NCI-H1436 (cell line): ENCODE data around the gene FOXJ3.

ENCODE experiments used
- DNase-seq: peaks from one replicate; lab custom pipeline; 2025; lab: John Stamatoyannopoulos, UW

The FOXJ3 gene

DNA sequence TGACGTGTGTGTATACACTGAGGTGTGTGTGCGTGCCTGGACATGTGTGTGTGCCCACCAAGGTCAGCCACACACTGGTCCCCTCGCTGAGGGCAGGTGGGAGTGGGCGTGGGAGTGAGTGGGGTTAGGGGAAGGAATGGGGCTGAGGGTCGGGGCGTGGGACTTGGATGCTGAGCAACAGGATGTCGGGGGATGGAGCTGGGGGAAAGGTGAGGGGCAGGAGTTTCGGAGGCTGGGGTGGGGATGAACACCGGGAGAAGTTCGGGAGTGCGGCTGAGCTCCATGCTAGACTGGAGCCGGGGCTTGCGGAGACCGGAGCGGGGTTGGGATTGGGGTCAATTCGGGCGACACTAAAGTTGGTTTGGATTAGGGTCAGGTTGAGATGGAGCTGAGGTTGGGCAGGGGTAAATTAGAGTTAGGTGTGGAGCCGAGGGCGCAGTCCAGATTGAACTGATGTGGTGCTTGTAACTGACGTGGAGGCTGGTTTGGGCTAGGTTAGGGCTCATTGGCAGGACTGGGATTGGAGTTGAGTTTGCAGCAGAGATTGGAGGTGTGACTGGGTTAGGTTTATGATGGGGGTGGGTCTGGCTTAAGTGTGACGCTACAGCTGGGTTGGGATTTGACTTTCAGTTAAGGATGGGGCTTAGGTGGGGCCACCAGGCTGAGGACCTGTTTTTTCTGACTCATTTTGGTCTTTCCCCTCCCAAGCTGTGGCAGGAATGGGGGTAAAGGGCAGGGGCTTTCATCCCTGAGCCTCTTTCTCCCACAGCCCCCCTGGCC, 167.2 kb downstream of the FOXJ3 start:
- no peak for DNase-seq

DNA sequence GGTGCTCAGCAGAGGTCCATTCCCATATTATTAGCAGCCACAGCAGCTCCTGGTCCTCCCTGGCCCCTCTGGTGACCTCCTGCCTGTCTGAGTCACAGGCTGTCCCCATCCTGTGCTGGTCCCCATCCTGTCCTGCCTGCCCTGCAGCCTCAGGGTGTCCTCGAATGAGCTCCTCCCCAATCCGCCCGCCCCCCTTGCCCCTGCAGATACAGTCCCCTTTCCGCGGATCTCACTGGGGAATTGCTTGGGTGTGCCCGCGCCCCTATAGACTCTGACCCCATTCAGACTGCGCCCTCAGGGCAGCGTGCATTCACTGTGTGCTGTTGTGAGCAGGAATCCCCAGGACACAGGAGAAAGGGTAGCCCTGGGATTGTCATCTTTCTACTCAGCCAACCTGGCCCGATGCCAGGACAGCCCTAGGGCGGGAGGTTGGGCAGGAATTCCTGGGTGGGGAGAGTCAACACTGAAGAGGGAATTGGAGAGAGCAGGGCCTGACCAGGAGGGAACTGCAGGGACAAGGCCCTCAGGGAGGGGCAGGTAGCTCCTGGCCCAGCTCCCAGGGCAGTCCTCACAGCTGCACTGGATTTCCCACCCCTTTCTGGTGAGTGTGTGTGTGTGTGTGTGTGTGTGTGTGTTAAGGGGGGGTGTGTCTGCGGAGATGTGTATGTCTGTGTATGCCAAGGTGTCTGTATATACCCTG, 169.4 kb downstream of the FOXJ3 start:
- no peak for DNase-seq

DNA sequence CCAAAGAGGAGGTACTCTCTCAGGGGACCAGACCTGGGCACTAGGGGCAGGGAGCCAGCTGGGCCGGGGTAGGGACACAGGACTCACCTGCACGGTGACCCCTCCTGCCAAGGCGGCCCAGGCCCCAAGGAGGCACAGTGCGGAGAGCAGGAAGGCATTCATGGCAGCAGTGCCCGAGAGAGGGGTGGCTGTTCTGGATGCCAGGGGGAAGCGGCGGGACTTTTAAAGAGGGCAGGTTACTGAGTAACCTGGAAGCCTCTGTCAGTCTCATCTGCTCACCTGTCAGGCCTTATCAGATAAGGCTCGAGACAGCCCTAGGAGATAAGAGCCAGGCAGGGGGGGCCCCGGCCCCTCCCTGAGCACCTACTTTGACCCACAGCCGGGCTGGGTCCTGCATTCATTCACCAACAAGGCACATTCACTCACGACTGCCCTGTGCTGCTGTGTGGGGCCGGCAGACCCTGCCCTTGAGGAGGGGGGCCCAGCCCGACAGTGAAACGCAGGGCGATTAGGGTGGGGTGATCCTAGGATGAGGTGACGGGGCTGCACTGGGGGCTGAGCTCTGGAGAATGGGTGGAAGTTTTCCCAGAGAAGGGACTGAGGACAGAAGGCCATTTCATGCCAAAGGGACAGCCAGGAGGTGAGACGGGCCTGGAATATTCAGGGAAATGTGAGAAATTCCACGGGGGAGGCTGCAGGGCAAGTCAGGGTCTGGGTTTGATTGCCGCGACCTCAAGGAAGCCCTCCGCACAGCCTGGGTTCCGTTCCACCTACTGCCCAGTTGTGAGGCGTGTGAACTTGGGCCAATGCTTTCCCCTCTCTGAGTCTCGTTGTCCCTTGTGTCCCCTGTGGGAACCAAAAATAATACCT, 170.2 kb downstream of the FOXJ3 start, which contains the start of gene GUCA2A:
Gene GUCA2A (minus strand): TSS at position 195 of the 870 bp plus-strand sequence. CDS start 33 bp downstream, at position 162.
- no peak for DNase-seq

DNA sequence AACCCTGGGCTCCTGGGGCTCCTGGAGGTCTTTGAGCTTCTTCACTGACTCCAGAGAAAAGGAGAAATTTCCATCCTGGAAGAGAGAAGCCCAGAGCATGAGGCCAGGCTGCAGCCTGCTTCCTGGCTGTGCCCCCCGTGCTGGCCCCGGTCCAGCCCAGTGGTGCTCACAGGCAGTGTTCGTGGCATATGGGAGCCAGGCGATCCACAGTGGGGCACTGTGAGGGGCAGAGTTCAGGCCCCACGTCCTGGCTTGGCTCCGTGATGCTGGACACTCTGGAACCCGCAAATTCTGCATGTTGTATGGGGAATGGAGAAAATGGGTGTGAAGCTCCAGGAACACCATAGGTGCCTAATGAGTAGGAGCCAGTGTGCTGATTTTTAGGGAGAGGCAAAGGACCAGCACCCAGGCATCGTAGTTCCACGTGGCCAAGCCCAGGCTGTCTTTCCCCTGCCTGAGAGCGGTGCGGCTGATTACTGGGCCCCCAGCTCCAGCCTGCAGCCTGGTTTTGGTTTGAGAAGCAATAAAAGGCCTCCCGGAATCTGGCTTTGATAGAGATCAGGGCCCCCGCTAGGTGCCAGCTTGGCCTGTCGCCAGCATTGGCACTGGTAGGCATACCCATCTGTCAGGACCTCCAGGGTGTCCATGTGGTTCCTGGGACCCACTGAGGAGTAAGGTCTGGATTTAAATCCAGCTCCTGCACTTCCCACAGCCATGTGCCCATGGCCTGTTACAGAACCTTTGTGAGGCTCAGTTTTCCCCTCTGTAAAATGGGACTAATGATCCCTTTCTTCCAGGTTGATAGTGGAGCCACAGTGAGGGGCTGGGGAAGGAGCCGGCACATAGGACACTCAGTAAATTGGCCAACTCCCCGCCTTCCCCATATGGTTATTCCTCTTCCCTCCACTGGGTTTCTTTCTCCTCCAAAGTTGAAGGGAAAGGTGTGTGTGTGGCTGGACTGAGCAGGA, 171.2 kb downstream of the FOXJ3 start:
- no peak for DNase-seq

DNA sequence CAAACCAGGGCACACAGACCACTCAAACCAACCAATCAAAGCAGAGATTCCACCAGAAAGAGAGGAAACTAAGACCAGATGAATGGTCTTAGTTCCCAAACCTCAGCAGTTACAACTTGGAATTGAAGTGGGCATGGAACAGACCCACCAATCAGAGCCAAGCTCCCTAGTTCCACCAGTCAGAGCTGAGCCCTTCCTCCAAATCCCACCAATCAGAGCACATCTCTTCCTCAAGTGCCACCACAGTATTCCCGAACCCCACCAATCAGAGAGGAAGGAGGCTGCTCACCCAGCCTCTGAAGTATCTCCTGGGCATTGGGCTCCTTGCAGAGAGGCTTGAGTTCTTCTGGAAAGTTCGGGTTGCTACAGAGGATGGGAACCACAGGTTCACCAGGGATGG, 171.9 kb downstream of the FOXJ3 start:
- no peak for DNase-seq

DNA sequence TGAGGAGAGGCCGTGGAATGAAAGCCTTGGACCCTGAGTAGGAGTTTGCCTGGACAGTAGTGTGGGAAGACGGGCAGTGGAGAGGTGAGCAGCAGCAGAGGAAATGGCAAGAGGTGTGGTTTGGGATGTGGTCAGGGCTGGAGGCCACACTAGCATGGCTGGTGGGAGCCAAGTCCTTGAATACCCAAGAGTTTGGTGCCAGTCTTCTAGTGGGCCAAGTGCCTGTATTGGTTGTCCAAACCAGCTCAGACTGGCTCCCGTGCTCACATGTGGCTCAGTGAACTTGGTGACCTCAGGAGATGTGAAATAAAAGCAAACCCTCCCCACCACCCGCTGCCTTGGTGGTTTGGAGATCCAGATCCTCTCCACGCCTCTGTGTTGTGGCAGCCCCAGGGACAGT, 172.9 kb downstream of the FOXJ3 start:
- DNase-seq = no peak

DNA sequence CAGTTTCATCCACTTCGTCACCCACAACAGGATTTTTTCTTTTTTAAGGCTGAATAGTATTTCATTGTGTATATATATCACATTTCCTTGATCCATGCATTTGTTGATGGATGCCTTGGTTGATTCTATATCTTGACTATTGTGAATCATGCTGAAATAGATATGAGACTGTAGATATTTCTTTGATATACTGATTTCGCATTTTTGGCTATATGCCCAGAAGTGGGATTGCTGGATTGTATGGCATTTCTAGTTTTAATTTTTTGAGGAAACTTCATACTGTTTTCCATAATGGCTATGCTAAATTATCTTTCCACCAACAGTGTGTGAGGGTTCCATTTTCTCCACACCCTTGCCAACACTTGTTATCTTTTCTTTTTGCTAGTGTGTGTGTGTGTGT, 176.8 kb downstream of the FOXJ3 start:
- no peak for DNase-seq

DNA sequence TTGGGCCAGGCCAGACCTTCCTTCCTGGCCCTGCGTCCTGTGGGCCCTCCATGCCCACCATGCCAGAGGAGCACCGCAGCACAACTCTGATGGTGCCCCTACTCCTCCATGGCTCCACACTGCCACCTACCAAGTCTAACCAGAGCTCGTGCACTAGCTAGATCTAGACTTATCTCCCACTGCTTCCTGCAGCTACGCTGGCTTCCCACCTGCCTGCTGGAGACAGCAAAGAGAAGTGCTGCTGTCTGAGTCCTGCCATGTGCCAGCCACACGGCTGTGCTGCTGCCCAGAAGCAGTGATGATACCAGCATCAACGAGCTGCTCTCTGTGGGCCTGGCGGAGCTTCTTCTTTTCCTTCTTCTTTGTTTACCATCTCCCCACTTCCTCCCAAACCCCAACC, 177.4 kb downstream of the FOXJ3 start:
- DNase-seq = no peak

DNA sequence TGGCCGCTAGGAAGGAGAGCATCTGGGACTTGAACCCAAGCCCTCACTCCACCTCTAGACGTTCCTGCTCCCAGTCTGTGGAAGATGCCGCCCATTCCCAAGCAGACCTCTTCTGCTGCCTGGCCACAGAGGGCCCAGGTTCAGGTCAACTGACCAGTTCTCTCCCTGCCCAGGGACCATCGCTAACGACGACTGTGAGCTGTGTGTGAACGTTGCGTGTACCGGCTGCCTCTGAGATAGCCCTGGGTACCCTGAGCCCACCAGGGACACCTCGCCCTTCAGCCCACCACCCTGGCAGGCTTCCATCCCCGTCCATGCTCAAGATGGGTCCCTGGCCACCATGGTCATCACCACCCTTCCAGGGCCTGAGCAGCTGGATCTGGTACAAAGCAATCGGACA, 179.7 kb downstream of the FOXJ3 start:
- no peak for DNase-seq

DNA sequence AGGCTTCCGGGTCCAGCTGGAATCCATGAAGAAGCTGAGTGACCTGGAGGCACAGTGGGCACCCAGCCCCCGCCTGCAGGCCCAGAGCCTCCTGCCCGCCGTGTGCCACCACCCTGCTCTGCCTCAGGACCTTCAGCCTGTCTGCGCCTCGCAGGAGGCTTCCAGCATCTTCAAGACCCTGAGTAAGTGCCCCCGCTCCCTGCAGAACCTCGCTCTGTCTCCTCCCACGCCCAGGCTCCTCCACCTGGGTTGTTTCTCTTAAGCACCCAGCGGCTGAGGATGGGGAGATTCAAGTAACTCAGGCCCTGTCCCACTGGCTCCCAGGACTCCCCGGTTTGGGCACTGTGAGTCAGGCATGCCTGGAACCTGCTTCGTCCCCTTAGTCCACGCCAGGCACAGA, 180.3 kb downstream of the FOXJ3 start:
- DNase-seq = no peak

DNA sequence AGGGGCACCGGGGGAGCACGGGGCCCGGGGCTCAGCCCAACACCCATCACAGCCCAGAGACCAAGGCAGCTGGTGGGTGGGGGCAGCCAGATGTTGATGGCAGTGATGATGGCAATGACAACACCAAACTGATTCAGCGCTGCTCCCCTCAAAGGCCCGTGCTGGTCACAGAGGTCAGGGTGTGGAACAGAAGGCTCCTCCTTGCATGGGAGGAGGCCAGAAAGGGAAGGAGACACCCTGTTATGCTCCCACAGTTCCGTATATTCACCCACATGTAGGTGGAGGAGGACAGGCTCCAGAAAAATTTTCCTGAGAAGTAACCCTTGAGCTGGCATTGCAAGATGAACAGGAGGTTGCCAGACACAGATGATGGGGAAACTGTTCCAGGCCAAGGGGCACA, 181.4 kb downstream of the FOXJ3 start:
- no peak for DNase-seq

DNA sequence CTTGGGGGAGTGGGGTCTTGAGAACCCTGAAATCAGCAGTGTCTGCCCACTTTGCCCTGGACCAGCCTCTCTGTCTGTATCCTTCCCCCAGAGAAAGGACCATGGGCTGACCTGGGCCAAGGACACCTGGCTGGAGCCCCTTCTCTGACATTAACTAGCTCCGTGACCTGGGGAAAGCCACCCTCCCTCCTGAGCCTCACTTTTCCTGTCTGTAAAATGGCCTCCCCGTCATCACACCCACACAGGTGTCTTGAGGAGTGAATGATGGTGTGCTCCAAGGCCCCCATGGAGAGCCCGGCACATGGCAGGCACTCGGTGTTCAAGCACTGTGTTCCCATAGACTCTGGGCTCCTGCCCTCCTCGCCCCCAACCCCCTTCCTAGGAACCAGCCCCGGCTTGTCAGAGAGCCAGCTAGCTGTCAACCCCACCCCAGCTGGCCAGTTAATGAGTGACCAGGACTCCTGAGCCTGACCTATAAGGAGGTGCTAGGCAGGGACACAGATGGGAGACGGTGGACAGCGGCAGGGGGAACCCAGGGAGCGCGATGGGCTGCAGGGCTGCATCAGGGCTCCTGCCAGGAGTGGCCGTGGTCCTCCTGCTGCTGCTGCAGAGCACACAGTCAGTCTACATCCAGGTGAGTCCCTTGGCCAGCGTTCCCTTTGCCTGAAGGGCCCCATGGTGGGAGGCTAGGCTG, 182.0 kb downstream of the FOXJ3 start, which contains the start of gene GUCA2B:
Gene GUCA2B (plus strand): TSS at position 504 of the 694 bp plus-strand sequence. CDS start 41 bp downstream, at position 545.
- DNase-seq = no peak

DNA sequence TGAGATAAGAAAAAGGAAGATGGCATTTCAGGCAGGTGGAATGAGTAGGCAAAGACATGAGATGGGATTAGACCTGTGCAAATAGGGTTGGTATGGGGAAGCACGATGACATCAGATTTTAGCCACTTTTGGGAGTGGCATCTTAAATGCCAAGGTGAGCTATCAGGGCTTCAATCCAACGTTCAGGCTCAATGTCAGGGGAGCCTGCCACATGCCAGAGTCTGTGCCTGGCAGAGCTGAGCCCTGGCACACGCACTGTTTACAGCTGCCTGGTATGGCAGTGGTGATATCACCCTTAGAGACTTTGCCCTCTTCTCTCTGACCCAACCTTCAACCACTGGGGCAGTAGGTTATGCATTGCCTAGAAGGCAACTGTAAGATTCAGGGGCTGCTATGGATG, 182.9 kb downstream of the FOXJ3 start:
- DNase-seq = no peak

DNA sequence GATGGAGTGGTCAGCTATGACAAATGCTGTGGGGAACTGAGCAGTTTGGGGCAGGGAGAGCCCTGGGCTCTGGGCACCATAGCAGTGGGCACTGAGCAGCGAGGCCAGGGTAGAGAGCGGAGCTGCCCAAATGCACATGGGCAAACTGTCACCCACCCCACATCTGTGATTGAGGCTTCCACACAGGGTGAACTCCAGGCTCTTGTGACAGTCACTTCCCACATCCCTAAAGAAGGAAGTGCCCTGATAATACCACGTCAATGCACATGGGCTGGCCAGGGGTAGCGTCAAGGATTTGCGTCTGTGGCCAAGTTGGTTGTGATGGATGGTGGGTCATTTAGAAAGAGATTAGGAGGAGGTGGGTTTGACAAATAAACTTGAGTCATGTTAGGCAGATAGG, 184.4 kb downstream of the FOXJ3 start:
- no peak for DNase-seq

DNA sequence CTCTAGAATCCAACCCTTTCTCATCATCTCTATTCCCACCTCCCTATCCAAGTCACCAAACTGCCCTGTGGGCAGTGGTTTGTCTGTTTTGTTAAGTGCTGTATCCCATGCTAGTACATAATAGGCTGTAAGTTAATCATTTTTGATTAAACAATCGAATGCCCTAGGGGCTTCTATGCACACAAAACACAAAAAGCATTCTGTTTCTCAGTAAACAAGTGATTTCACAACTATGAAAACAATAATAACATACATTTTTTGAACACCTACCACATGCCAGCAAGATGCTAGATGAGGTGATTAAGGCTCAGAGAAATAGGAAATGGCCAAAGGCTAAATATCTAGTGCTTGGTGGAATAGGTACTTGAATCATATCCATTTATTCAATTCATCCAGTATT, 186.9 kb downstream of the FOXJ3 start:
- DNase-seq = no peak

DNA sequence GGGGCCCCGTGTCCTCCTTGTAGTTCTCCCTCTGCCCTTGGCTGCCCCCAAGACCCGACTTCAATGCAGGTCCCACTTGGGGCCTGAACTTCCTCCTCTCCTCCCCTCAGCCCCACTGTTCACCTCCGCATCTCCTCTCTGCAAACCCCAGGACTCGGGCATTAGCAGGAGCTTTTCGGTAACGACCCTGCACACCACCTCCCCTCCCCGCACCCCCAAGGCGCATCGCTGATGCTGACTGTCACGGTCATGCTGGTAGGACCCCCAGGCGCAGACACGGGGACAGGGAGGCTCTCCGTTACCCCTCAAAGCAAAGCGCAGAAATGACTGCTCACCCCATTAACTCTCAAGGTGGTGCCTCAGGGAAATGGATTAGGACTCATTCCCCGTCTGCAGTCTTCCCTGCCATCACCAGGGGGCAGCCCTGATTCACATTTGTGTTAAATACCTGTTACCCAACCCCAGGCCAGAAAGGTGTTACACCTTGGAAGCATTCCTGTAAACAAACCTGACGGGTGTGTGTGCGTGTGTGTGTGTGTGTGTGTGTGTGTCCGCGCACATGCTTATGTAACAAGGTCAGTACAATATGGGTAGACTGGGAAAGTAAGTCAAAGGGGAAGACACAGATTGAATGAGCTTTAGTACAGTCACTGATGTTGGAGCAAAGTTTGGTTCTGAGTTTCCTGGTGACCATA, 188.3 kb downstream of the FOXJ3 start:
- DNase-seq = peak; percentile 71

DNA sequence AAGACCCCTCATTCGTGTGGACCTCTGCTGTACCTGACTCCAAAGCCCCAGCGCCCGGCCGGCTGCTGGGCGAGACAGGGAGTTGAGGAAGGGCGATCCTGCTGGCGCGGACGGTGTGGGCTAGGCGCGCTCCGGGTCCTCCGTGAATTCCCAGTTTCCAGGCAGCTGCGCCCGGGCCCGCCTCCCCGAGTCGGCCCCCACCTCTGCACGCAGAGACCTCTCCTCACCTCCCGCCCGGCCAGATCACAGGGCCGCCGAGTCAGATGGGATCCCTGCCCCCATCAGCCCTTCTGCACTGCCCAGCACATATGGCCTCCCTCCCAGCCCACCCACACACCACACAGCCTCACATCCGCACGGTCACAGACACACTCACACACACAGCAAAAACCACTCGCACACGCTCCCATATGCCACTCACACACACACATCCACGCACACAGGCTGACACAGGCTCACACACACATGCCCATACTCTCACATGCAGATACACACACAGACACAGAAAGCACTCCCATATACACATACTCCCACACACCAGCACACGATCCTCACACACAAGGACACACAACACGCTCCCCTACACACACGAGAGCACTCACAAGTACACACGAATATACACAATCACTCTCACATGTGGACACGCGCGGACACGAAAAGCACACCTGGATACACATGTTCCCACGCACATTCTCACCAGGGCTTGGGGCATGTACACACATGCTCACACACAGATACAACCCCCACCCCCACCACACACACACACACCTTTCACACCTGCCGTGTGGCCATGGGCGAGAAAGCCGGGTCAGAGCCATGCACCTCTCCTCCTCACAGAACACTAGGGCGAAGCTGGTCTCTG, 189.0 kb downstream of the FOXJ3 start:
- no peak for DNase-seq

DNA sequence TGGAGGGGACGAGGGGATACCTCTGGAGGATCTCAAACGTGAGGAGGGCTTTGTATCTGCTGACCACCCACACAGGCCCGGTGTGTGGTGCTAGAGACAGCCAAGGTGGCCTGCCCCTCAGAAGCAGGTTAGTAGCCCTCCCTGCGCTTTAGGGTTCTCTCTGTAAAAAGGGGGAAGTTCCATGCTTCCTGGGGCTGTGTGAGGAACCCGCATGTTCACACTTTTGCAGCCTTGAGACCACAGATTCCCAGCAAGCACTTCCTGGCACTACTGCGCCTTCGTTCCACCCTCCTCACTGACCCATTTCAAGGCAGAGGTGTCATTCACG, 189.7 kb downstream of the FOXJ3 start:
- DNase-seq = no peak

DNA sequence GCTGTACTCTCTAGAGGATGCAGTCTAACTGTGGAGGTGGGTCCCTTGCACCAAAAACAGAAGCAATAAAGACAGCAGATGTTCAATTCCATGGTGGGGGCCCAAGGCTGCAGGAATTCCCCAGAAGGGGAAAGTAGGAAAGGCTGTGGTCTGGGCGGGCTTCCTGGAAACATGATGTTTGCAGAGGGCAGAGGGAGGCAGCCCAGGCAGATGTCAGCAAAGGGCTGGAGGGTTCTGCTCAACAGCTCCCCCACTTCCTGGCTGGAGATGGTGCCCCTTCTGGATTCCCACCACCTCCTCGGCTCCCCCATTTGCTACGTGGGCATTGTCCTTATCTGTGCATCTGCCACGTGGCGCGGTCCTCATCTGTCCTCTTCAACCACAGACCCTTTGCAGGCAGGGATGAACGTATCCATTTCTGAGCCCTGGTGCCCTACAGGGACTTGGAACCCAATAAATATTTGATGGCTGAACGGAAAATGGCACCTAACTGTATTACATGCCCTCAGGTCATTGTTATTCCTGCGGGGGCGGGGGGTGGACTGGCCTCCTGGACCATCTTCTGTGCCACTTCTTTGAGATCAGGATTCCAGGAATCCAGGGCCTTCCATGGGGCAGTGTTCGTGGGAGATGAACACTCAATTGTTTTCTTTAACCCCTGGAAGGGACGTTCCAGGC, 190.2 kb downstream of the FOXJ3 start:
- DNase-seq = no peak
